Liver (tissue), 2 donors: Measurements from ENCODE around the gene PASK.

ENCODE experiments used
- YY1 ChIP-seq: IDR thresholded peaks from 2 replicates; pipeline ENCODE4 v1.6.1; 2016; ENCODE audit warnings: antibody characterized with exemption, mild to moderate bottlenecking
- TF ChIP-seq, protein P1 (sequence below): fragments of 150-350 bp; IDR thresholded peaks from 2 replicates; pipeline ENCODE4 v1.5.1; 2017; ENCODE audit warnings: improper control_type of control experiment, low read depth, low read length; ENCODE audit not compliant: missing input control
- TF ChIP-seq, protein P2 (sequence below): IDR thresholded peaks from 2 replicates; pipeline ENCODE4 v1.6.1; 2016; ENCODE audit warnings: antibody characterized with exemption
- donor health status: healthy.

GRCh38 chr2:241148239-241148638, 1.0 kb downstream of the PASK start:
- TF ChIP-seq, protein P1, sequence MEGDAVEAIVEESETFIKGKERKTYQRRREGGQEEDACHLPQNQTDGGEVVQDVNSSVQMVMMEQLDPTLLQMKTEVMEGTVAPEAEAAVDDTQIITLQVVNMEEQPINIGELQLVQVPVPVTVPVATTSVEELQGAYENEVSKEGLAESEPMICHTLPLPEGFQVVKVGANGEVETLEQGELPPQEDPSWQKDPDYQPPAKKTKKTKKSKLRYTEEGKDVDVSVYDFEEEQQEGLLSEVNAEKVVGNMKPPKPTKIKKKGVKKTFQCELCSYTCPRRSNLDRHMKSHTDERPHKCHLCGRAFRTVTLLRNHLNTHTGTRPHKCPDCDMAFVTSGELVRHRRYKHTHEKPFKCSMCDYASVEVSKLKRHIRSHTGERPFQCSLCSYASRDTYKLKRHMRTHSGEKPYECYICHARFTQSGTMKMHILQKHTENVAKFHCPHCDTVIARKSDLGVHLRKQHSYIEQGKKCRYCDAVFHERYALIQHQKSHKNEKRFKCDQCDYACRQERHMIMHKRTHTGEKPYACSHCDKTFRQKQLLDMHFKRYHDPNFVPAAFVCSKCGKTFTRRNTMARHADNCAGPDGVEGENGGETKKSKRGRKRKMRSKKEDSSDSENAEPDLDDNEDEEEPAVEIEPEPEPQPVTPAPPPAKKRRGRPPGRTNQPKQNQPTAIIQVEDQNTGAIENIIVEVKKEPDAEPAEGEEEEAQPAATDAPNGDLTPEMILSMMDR: no peak
- TF ChIP-seq YY1: no peak
- TF ChIP-seq, protein P2, sequence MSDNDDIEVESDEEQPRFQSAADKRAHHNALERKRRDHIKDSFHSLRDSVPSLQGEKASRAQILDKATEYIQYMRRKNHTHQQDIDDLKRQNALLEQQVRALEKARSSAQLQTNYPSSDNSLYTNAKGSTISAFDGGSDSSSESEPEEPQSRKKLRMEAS: no peak
